Sciatic nerve (tissue), 2 donors: ENCODE data around the gene TUBE1. TPM values are rescaled to one million over a fixed set of nuclear protein-coding genes. Genes with fewer than 3 reads are reported as not detected.

Experiments
- ATAC-seq: fragments of 200-7000 bp; cut with Tn5 transposase; one replicate; pipeline ENCODE4 v1.9.1; 2020; ENCODE audit warnings: mild to moderate bottlenecking, moderate library complexity
- DNase-seq: peaks from one replicate; pipeline ENCODE4 v3.0.0-alpha.2; 2020; ENCODE audit warnings: low spot score
- intact Hi-C: fragments of 100-400 bp; cut with DNase I; formaldehyde crosslinking; loops from one replicate; pipeline ENCODE4 v1.14.2; 2022
- total RNA-seq: library from RNA; stranded (reverse); fragmentation: NEBNext Ultra II Directional; extraction: Animal tissue kit (Norgen Biotek cat#: 25700); gene quantifications from one replicate; pipeline ENCODE4 v1.2.1, GENCODE V29; 2021
- donor health status: DM: no; HTN: no; CAD: no.
- donor health status: DM: no; HTN: no; CAD: no.

The TUBE1 gene
- total RNA-seq, 1 donor from 2014 or later: 30.0 TPM

DNA sequence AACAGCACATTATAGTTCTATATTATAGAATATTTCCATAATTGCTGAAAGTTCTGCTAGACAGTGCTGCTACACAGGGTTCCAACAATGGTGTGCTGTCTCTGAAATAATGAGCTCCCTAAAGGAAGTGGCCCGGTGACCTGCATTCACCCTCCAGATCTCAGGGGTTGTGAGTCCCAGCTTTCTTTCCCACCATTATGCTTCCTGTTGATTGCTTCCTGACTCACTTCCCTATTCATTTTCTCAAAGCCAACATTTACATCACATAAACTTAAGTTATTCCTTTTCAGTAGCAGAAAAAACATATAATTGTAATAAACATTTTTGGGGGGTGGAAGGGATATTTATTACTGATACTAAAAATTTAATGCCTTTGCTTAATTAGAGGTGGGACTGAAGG is 46.3 kb downstream of the TUBE1 start:
- ATAC-seq (no peak), DNase-seq (no peak)
- intact Hi-C loops: loop anchor here (5.0 to 10.0 kb wide), 2 partner anchors 44 to 336 kb away; no protein-coding TSS in a partner anchor

DNA sequence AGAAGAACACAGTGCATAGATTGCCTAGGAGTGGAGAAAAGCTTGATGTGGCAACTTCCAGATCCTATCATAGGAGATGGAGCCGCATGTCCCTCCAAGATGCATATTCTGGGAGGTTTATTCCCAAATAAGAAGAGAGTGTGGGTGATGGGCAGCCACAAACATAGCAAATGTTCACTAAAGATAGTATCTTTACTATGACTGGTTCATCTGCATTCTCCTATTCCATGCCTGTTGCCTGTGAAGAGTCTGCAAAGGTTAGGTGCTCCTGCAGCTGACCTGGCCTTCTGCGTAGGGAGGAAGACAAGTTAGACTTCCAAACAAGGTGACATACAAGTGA is 47.9 kb downstream of the TUBE1 start:
- no peak for ATAC-seq
- intact Hi-C loops: no loop called here
- DNase-seq: no peak

DNA sequence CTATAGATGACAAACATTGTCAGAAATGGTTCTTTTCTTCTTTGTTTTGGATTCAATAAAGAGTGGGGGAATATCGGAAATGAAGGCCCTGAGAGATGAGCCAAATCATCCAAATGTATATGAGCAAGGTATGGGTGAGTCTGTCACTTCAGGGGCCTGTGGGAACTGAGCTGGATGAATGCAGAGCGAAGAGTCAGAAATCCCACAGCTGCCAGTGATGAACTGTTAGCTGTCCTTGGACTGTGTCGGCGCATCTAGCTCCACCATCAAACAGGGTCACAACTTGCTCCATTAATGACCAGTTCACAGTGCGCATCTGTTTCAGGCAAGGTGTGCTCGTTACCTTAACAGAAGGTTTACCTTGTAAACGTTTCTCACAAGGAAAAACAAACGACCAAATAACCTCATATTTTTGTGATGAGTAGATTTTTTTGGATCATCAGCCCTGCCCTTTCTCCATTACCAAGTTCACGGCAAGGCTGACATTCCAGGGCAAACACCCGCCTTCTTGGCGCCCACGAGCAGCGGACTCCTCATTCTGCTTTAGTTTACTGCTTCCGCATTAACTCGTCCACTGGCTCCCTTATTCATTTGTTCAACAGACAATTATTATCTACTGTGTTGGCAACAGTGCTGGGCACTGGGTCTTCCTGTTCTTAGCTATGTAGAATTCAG is 48.4 kb downstream of the TUBE1 start:
- DNase-seq (no peak), ATAC-seq (no peak)

DNA sequence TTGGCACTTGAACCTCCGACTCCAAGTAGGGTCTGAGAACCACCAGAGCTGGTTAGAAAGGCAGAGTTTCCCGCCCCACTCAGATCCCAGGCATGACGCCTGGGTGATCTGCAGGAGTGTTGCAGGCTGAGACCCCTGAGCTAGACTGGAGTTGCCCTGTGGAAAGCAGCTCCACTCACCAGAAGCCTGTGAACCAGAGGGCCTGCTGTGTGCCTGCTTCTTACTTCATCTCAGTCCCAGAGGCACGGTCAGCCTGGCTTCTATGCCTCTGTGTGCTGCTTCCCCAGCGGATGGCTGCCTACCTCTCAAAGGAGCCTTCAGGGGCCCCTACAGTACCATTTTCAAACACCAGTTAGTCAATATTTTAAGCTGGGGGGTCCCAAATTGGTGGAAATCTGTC is 49.0 kb downstream of the TUBE1 start:
- intact Hi-C loops: no loop called here
- ATAC-seq (peak; percentile 48), DNase-seq (no peak)

More for the DNA sequence above, 48.4 kb downstream of the TUBE1 start:
- intact Hi-C loops: no loop called here

DNA sequence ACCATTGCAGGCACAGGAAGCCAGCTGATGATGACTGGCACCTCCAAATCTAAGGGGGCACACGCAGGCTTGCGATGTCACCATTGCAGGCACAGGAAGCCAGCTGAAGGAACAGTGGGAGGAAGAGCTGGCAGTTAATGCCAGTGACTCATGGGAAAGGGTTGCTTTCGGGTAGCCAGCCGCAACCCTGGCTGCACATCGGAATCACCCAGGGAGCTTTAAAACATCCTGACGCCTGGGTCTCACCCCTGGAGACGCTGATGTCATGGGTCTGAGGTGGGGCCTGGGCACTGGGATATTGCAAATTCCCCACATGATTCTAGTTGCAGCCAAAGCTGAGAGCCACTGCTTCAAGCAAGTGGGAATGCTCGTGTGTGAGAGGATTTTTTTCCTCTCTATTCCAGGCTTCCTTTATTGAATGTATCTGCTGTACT is 49.5 kb downstream of the TUBE1 start:
- DNase-seq: peak; percentile 72
- peak; percentile 89 for ATAC-seq
- intact Hi-C loops: no loop called here

DNA sequence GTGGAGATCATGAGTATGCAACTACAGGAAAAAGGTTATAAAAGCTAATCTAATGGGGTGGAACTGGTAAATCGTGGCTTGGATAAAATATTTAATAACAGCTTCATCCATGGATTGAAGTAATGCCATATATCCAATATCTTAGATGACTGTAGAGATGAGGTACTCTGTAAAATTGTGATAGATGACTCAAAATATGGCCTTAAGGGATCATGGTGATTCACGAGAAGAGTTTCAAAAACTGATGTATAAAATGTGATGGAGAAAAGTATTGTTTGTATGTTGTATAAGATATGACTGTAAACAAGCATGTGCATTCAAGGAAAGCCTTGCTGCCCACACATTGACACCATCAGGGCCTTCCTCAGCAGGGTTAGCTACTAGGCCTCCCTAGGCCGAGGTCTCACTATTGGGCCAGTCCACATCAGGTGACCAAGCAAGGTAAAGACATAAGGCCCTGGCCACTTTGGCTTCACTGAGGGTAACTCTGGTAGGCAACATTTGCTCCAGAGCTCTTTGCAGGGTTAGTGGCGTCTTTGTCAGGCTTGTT is 51.1 kb downstream of the TUBE1 start:
- DNase-seq (no peak), ATAC-seq (no peak)
- intact Hi-C loops: no loop called here

DNA sequence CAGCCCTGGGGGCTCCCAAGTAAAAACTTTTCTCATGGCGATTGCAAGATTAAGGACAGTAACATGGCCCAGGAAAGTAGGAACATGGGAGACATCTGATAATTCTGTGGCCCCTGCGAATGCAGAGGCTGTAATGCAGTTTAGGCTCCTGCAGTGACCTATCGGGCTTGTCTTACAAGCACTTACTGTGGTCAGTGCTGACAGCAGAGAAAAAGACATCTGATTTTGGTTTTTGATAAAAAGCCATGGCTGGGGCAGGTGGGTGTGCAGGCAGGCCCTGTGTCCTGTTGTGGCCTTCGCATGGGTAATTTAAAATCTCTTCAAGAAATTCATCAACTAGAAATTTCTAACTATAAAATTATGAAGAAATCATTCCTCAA is 52.7 kb downstream of the TUBE1 start:
- ATAC-seq: no peak
- no peak for DNase-seq
- intact Hi-C loops: no loop called here

DNA sequence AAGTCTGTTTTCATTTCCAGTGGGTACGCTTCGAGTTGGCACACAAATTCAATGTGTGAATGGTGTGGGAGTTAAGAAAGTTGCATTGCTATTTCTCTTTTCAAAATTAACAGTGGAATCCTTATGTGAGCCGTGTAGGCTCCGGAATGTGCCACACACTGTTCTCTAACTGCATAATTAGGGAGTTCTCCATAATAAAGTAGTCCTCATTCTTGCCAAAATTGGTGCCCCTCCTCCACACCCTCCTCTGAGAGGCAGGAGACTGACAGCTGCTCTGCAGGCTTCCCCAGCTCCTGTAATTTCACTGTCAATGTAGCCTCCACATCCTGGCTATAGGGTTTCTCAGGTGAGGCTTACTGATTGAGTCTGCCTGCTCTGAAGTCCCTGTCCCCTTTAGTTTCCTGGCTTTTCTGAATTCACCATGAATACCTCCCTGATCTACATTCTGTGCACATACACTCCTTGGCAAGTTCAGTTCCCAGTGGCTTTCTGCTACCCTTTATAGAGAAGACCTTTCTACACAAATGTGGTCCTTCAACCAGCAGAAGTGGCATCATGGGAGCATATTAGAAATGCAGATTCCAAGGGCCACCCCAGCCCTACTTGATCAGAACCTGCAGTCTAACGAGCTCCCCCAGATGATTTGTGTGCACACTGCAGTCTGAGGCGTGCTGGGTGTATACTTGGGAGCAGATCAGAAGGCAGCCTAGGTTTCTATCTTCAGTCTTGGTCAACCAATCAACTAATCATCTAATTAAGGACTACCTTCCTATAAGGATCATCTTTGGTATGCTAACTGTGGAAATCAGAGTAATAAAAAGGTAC is 53.3 kb downstream of the TUBE1 start:
- intact Hi-C loops: no loop called here
- no peak for ATAC-seq
- no peak for DNase-seq

DNA sequence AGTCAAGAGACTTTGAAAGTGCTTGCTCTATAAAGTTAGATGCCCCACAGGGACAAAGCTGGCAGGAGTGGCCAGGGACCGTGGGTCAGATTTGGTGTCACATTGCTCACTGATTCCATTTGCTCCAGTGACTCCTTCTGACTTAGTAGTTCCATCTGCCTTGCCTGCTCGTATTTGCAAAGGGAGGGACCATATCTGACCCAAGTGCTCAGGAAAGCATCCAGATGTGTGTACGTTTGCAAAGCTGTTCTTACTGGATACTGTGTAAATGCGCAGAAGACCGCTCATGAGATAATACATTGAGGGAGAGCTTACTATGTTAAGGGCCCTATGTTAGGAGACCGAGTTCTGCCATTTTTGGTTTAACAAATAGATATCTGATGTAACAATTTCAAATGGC is 54.6 kb downstream of the TUBE1 start:
- DNase-seq (no peak), ATAC-seq (no peak)
- intact Hi-C loops: no loop called here

DNA sequence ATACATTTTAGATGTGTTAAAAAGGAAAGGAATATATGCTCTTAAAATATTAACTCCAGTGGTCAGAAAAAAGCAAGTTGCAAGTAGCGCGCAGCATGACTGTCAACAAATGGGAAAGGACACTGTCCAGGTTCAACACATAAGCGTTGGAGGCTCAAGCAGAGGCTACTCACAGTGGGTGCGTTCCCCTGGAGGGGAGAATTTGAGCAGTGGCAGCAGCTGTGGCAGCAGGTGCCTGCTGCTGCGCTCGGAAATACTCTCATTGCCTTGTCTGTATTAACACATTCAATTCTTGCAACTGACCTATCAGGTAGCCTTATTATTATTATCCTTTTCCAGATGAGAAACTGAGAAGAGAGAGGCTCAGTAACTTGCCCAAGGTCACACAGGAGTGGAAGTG is 55.3 kb downstream of the TUBE1 start:
- intact Hi-C loops: no loop called here
- DNase-seq: no peak
- no peak for ATAC-seq

DNA sequence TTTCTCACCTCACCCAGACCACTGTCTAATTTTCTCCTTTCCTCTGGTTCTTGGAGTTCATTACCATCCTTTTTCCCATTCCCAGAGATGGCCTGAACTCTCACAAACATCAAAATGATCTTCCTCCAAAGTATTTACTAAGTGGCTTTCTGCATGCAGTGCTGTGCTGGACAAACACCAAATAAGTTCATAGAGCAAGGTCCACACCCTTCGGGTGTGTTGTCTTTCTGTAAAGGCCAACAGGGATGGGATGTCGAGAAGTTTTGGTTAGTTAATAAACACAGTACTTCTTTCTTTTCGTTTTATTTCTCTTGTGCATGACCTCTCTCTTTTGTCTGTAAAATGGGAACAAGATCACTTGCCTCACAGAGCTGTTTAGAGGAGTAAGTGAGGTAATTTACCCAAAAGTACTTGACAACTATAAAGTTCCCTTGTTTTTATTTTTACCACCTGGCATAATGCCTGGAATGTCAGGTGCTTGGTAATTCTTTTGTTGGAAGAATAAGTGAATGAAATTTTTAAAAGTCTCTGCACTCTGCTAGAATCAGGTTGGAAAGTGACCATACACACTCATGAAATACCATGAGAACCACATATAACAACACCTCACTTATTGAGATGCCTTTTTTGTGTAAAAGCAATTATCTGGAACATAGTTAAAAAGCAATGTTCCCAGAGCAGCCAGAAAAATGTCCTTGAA is 56.2 kb downstream of the TUBE1 start:
- DNase-seq (no peak), ATAC-seq (peak; percentile 60)
- intact Hi-C loops: no loop called here

DNA sequence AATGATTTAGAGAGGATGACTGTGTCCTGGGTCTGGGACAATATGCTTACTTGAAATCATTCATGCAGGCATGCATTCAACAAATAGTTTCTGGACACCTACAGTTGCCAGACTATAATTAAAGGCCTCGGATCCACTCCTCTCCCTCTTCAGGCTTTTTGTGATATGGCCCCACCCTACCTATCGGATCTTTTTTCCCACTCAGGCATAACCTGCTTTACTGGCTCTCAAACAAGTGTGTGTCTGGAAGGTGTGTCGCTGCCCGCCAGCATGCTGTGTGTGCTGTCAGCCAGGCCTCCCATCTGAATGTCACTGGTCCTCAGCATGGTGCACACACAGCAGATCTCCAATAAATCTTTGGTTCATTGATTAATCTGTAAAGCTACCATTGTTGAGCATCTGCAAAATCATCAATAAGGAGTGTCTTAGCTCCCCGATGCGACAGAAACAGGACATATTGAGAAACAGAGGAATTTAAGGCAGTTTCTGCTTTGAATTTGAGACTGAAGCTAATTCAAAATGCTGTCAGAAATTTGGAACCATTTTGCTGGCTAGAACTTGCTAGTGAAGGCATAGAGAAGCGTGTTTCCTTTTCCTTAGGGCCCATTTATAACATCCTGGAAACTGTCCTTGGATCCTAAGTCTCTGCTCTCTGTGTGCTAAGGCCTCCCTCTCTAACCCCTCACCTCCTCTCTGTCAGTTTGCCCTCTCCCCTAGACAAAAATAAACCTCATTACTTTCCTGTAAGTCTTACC is 56.9 kb downstream of the TUBE1 start:
- DNase-seq (no peak), ATAC-seq (peak; percentile 38)
- intact Hi-C loops: no loop called here

DNA sequence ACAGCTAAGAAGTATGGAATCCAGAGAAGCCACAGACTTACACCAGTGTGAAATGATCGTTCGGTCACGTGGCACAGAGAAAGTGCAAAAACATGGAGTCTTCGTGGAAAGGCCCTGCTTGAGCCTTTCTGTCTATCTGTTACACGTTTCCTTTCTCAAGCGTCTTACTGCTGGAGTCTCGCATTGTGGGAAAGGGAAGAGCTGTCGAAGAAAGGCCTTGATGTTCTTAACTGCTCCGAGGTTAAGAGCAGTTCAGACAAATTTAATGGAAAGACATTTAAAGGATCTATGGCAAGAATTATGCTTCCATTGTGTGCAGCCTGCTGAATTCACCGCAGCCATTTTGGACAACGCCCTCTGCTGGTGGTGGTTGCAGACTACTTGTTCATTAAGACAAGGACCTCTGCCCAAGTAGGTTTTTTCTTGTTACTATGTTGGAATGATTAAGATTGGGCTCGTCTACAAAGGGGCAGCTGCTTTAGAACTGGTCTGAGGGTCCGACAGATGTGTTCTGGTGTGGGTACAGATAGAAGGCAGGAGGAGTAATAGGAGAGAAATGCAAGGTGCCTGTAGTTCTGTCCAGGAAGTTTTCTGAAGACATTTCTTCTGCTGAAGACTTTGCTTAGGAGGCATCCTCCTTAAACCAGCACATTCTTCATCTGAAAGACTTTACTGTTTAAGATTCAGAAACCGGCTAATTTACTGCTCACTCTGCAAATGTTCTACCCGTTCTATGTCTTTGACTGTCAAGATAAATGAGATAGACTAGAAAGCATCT is 58.0 kb downstream of the TUBE1 start:
- intact Hi-C loops: no loop called here
- DNase-seq: peak; percentile 72
- ATAC-seq: no peak

DNA sequence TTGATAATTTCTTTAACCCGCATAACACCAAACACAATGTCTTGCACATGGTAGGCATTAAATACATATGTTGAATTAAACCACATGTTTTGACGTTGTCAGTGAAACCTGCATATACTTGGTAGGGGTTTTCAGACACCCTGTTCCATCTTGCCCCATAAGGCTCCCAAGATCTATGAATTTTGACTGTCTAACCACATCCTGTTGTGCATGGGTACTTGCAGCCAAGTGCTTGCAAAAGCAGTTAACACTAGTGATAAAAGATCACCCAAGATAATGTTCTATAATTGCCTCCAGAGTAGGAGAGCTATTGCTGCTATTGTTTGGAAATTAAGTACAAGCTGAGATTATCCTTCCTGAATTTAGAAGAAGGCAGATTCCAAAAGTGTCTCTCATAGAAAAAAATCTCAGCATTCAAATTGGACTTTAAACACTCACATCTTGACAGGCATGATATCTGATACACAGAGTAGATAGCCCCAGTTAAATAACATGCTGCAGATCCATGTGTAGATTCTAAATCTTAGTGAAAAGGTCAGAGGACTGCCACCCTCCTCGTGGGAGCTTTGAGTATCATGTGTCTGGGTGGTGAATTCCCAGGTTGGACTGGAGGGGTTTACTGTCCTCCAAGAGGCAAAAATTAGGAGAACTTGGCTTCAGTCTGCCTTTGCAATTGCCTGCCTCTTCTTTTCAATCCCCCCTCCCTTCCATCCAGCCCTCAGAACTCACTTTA is 59.2 kb downstream of the TUBE1 start:
- intact Hi-C loops: no loop called here
- DNase-seq (no peak), ATAC-seq (no peak)

DNA sequence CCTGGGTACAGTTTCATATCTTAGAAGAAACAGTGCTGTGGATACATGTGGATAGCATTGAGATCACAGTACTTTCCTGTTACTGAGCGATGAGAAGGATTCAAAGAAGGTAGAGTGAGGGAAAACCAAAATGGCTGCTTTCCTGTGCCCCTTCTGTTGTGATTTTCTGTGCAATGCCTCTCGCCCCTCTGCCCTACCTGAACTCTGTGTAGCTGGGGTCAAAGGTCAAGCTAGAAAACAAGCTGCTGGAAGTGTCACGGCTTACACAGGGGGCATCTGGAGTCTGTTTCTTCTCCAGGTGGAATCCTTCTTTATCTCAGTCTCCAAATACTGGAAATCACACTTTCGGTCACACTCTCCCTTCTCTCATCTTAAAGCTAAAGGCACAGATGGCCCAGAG is 60.3 kb downstream of the TUBE1 start:
- DNase-seq (no peak), ATAC-seq (no peak)
- intact Hi-C loops: no loop called here

DNA sequence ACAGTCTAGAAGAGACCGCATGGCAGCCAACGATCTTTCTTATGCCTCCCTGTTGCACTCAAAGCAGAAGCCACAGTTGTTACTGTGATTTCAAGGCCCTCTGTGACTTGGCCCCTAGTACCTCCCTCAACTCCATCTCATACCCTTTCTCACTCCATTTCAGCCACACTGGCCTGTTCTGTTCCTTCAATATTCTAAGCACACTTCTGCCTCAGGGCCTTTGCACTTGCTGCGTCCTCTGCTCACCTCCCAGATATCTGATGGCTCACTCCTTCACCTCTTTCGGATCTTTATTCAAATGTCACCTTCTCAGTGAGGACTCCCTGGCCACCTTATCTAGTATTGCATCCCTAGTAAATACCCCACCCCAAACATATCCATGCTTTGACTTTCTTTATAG is 62.8 kb downstream of the TUBE1 start:
- ATAC-seq (no peak), DNase-seq (no peak)
- intact Hi-C loops: no loop called here

DNA sequence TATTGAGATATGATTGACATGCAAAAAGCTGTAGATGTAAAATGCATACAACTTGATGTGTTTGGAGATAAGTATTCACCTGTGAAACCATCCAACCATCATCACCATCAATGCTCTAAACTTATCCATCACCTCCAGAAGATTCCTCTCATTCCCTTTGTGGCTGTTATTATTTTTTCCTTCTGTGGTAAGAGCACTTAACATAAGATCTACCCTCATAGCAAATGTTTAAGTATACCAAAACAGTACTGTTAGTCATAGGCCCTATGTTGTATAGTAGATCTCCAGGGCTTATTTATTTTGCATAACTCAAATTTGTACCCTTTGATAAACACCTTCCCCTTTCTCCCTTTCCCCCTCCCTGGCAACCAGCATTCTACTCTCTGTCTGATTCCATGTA is 64.5 kb downstream of the TUBE1 start:
- no peak for DNase-seq
- ATAC-seq: no peak
- intact Hi-C loops: no loop called here
